HCT116 (cell line): ENCODE data around the gene CNOT10. TPM values are rescaled to one million over a fixed set of nuclear protein-coding genes. Genes with fewer than 3 reads are reported as not detected.
A peak's percentile ranks its signal among the peaks of the same experiment; 100 is the strongest.

Source experiments
- ATAC-seq: fragments of 200-7000 bp; cut with Tn5 transposase; 2 replicates; pipeline ENCODE4 v1.9.1; 2020; ENCODE audit warnings: mild to moderate bottlenecking, moderate library complexity
- BruUV-seq: library from RNA; stranded (reverse); fragments of 400-500 nt; replicated peaks from 2 replicates; lab custom pipeline; 2021; lab: Mats Ljungman, UMichigan
- CTCF ChIA-PET: fragments of 300-600 bp; sonication (Branson Sonifier 250); formaldehyde crosslinking; loops from one replicate; lab custom pipeline; 2021; ENCODE audit warnings: antibody characterized with exemption; lab: Charles Lee
- POLR2A ChIA-PET: fragments of 300-600, 350-600 bp; sonication (Branson Sonifier 250); formaldehyde crosslinking; loops from one replicate; lab custom pipeline; 2021; ENCODE audit warnings: antibody characterized with exemption; lab: Charles Lee
- RAD21 ChIA-PET, 2 experiments: fragments of 300-600 bp; sonication (Branson Sonifier 250); formaldehyde crosslinking; loops; one replicate each; lab custom pipeline; 2023; ENCODE audit warnings: low total read pairs in 2 of 2; ENCODE audit not compliant: uncharacterized antibody in 2 of 2, unreplicated experiment in 2 of 2, low non-redundant PET in 1 of 2; lab: Charles Lee
- DNase-seq: peaks from one replicate; pipeline ENCODE4 v3.0.0-alpha.2; 2010; ENCODE audit warnings: low read depth, low spot score
- H2AFZ ChIP-seq: fragments of 200-600 bp; shearing (Covaris generic), sonication (generic); 2 replicates; pipeline ENCODE4 v1.6.1; 2017; ENCODE audit warnings: low read depth, mixed run types, mixed read lengths, antibody characterized with exemption, low read length; ENCODE audit not compliant: poor library complexity, severe bottlenecking
- H3K27ac ChIP-seq: 2 replicates; pipeline ENCODE4 v1.5.1; 2012; ENCODE audit warnings: low read depth, low read length
- H3K27me3 ChIP-seq: fragments of 200-600 bp; sonication (generic); 2 replicates; pipeline ENCODE4 v1.6.1; 2016; ENCODE audit warnings: mixed run types, low read length, mixed read lengths; ENCODE audit not compliant: insufficient read depth
- H3K36me3 ChIP-seq, 2 experiments: fragments of 200-500 bp in 1 of 2; fragments of 200-600 bp in 1 of 2; sonication (Bioruptor generic) in 1 of 2; sonication (generic) in 1 of 2; 2 replicates each; pipeline versions ENCODE4 v1.5.1 to v1.6.1; 2014 to 2016; ENCODE audit warnings: low read length in 2 of 2, inconsistent platforms in 1 of 2, mixed read lengths in 1 of 2, mixed run types in 1 of 2; ENCODE audit not compliant: insufficient read depth in 2 of 2, control insufficient read depth in 1 of 2
- H3K4me1 ChIP-seq, 2 experiments: fragments of 200-600 bp in 1 of 2; sonication (generic) in 1 of 2; 2 replicates each; pipeline versions ENCODE4 v1.5.1 to v1.6.1; 2012 to 2017; ENCODE audit warnings: low read length in 2 of 2, inconsistent platforms in 1 of 2, mild to moderate bottlenecking in 1 of 2, mixed read lengths in 1 of 2, mixed run types in 1 of 2, moderate library complexity in 1 of 2; ENCODE audit not compliant: insufficient read depth in 2 of 2, control insufficient read depth in 1 of 2
- H3K4me2 ChIP-seq: fragments of 200-600 bp; sonication (generic); 2 replicates; pipeline ENCODE4 v1.6.1; 2017; ENCODE audit warnings: mixed run types, low read length, mixed read lengths
- H3K4me3 ChIP-seq, 2 experiments: fragments of 200-600 bp in 1 of 2; sonication (generic) in 1 of 2; replicated peaks in 1 of 2; 2 replicates each; pipeline ENCODE4 v1.5.1; 2011 to 2016; ENCODE audit warnings: low read length in 2 of 2, control low read depth in 1 of 2, low read depth in 1 of 2, mild to moderate bottlenecking in 1 of 2, mixed read lengths in 1 of 2, mixed run types in 1 of 2
- H3K79me2 ChIP-seq: fragments of 200-600 bp; sonication (generic); 2 replicates; pipeline ENCODE4 v1.6.1; 2017; ENCODE audit warnings: mild to moderate bottlenecking, mixed run types, low read length, moderate library complexity, mixed read lengths; ENCODE audit not compliant: insufficient read depth
- H3K9ac ChIP-seq: fragments of 200-600 bp; sonication (generic); 2 replicates; pipeline ENCODE4 v1.6.1; 2016; ENCODE audit warnings: low read length, mixed read lengths
- H3K9me2 ChIP-seq: fragments of 200-600 bp; sonication (generic), shearing (Covaris generic); 2 replicates; pipeline ENCODE4 v1.6.1; 2017; ENCODE audit warnings: mixed run types, mild to moderate bottlenecking, moderate library complexity; ENCODE audit not compliant: insufficient read depth
- H3K9me3 ChIP-seq, 2 experiments: fragments of 200-500 bp in 1 of 2; fragments of 200-600 bp in 1 of 2; sonication (Bioruptor generic) in 1 of 2; sonication (generic) in 1 of 2; 2 replicates each; pipeline ENCODE4 v1.6.1; 2014 to 2017; ENCODE audit warnings: low read length in 2 of 2, mixed read lengths in 2 of 2, inconsistent platforms in 1 of 2, low read depth in 1 of 2, mild to moderate bottlenecking in 1 of 2, mixed run types in 1 of 2, moderate library complexity in 1 of 2; ENCODE audit not compliant: control insufficient read depth in 1 of 2, insufficient read depth in 1 of 2
- H4K20me1 ChIP-seq: fragments of 200-600 bp; sonication (generic), shearing (Covaris generic); 2 replicates; pipeline ENCODE4 v1.6.1; 2017; ENCODE audit warnings: mixed run types, mild to moderate bottlenecking, moderate library complexity; ENCODE audit not compliant: insufficient read depth
- ATF3 ChIP-seq: IDR thresholded peaks from 2 replicates; pipeline ENCODE4 v1.6.1; 2012
- CBX3 ChIP-seq: IDR thresholded peaks from 2 replicates; pipeline ENCODE4 v1.6.1; 2012; ENCODE audit warnings: low read depth
- CEBPB ChIP-seq: IDR thresholded peaks from 2 replicates; pipeline ENCODE4 v1.6.1; 2012; ENCODE audit warnings: low read depth
- CTCF ChIP-seq, 3 experiments: fragments of 200-600 bp in 1 of 3; sonication (generic) in 1 of 3; IDR thresholded peaks in 2 of 3; conservative IDR thresholded peaks in 1 of 3; 2 replicates each; pipeline ENCODE4 v1.5.1; 2012 to 2017; ENCODE audit warnings: low read depth in 2 of 3, low read length in 2 of 3, antibody characterized with exemption in 1 of 3, borderline replicate concordance in 1 of 3, control low read depth in 1 of 3, mild to moderate bottlenecking in 1 of 3, mixed read lengths in 1 of 3, mixed run types in 1 of 3, moderate library complexity in 1 of 3; ENCODE audit not compliant: insufficient read depth in 1 of 3
- EGR1 ChIP-seq: IDR thresholded peaks from 2 replicates; pipeline ENCODE4 v1.6.1; 2012; ENCODE audit warnings: low read depth
- ELF1 ChIP-seq: IDR thresholded peaks from 2 replicates; pipeline ENCODE4 v1.6.1; 2012; ENCODE audit warnings: low read depth, borderline replicate concordance
- EZH2 ChIP-seq: fragments of 200-600 bp; sonication (generic); IDR thresholded peaks from 2 replicates; pipeline ENCODE4 v1.6.1; 2017; ENCODE audit warnings: antibody characterized with exemption, mixed run types
- EZH2phosphoT487 ChIP-seq: fragments of 200-600 bp; IDR thresholded peaks from 2 replicates; pipeline ENCODE4 v1.6.1; 2018; ENCODE audit warnings: antibody characterized with exemption, borderline replicate concordance
- FOSL1 ChIP-seq: IDR thresholded peaks from 2 replicates; pipeline ENCODE4 v1.6.1; 2012; ENCODE audit warnings: low read depth
- JUND ChIP-seq: IDR thresholded peaks from 2 replicates; pipeline ENCODE4 v1.6.1; 2012
- MAX ChIP-seq: IDR thresholded peaks from 2 replicates; pipeline ENCODE4 v1.6.1; 2012
- POLR2A ChIP-seq: IDR thresholded peaks from 2 replicates; pipeline ENCODE4 v1.7.0; 2011; ENCODE audit warnings: borderline replicate concordance; ENCODE audit not compliant: insufficient read depth, insufficient read length; ENCODE audit errors: extremely low read depth
- POLR2AphosphoS5 ChIP-seq: IDR thresholded peaks from 2 replicates; pipeline ENCODE4 v1.6.1; 2011; ENCODE audit warnings: mild to moderate bottlenecking, low read depth, low read length, moderate library complexity
- RAD21 ChIP-seq: IDR thresholded peaks from 2 replicates; pipeline ENCODE4 v1.6.1; 2012; ENCODE audit warnings: low read depth, mild to moderate bottlenecking
- REST ChIP-seq: IDR thresholded peaks from 2 replicates; pipeline ENCODE4 v1.6.1; 2012; ENCODE audit warnings: low read depth
- SIN3A ChIP-seq: IDR thresholded peaks from 2 replicates; pipeline ENCODE4 v1.6.1; 2012; ENCODE audit warnings: low read depth
- SP1 ChIP-seq: IDR thresholded peaks from 2 replicates; pipeline ENCODE4 v1.6.1; 2012; ENCODE audit warnings: low read depth
- SRF ChIP-seq: IDR thresholded peaks from 2 replicates; pipeline ENCODE4 v1.6.1; 2012; ENCODE audit warnings: low read depth
- TCF7L2 ChIP-seq: IDR thresholded peaks from 2 replicates; pipeline ENCODE4 v1.7.0; 2011; ENCODE audit warnings: borderline replicate concordance, inconsistent platforms; ENCODE audit not compliant: insufficient read depth, insufficient read length; ENCODE audit errors: extremely low read depth
- YY1 ChIP-seq: IDR thresholded peaks from 2 replicates; pipeline ENCODE4 v1.6.1; 2011; ENCODE audit warnings: low read length, low read depth, moderate library complexity, mild to moderate bottlenecking; ENCODE audit not compliant: insufficient replicate concordance; ENCODE audit errors: extremely low read depth
- ZNF274 ChIP-seq: fragments of 200-500 bp; sonication (Bioruptor generic); IDR thresholded peaks from 2 replicates; pipeline ENCODE4 v1.6.1; 2014; ENCODE audit warnings: mild to moderate bottlenecking, low read depth, low read length, inconsistent platforms
- intact Hi-C: fragments of 100-400 bp; cut with micrococcal nuclease; formaldehyde crosslinking; loops from 2 replicates; pipeline ENCODE4 v1.10.0; 2022
- total RNA-seq: library from RNA; stranded (reverse); gene quantifications from one replicate; pipeline ENCODE4 v1.2.1, GENCODE V29; 2021; ENCODE audit not compliant: unreplicated experiment

CNOT10 gene
- total RNA-seq, 1 experiment from 2014 or later: 47.4 TPM

- peak overlapping the region; percentile 60 for H3K9ac ChIP-seq
- ChIA-PET CTCF (interaction anchor here (0.8 kb wide), 1 partner anchor 20 kb away, joined by 3 read pairs; no protein-coding TSS in a partner anchor), POLR2A (no interaction called here), RAD21 (no interaction called here)
- peak overlapping the region; percentile 77 for H2AFZ ChIP-seq
- intact Hi-C loops: no loop called here
- H3K27me3 ChIP-seq: no peaks in the 10 kb centered on the region
- no peaks in the 10 kb centered on the region for H3K9me3 ChIP-seq
- H3K79me2 ChIP-seq: no peaks in the 10 kb centered on the region
- peak overlapping the region; percentile 46 for H3K27ac ChIP-seq
- no peaks in the 10 kb centered on the region for H3K9me2 ChIP-seq
- ATAC-seq (peak; percentile 91), DNase-seq (peak; percentile 83)
- no peaks in the 10 kb centered on the region for H3K36me3 ChIP-seq
- peak overlapping the region; percentile 58 to 61 for H3K4me3 ChIP-seq
- H3K4me2 ChIP-seq: peak overlapping the region; percentile 83
- no TSS peak for BruUV-seq
- H3K4me1 ChIP-seq: peaks cover 4 to 12% of the 10 kb centered on the region in 2 experiments; a peak in 3 of 4 replicates
- no peaks in the 10 kb centered on the region for H4K20me1 ChIP-seq
- TF ChIP-seq ZNF274 (no peak), SRF (no peak), SIN3A (no peak), EGR1 (no peak), JUND (no peak), EZH2 (no peak), TCF7L2 (peak; percentile 9), MAX (peak; percentile 88), CEBPB (no peak), CTCF (IDR thresholded peaks at IDR 0.05 in 2 of 3, conservative IDR thresholded peaks at IDR 0.05 in 1 of 3; ENCODE audit: borderline replicate concordance in 1 of 3, insufficient read depth in 1 of 3, low read depth in 2 of 3, low read length in 2 of 3) (peak; percentile 70 to 85 (median 84)), EZH2phosphoT487 (no peak), ELF1 (no peak), POLR2A (no peak), RAD21 (peak; percentile 66), CBX3 (peak; percentile 25; the same call in 1 of the 2 replicates), POLR2AphosphoS5 (peak; percentile 58), REST (no peak), ATF3 (no peak), SP1 (no peak), YY1 (peak; percentile 22), FOSL1 (no peak)
Measured at GRCh38 chr3:32781211-32781968, 96.4 kb downstream of the CNOT10 start.
